ENCODE measurements around the gene MTHFR. TPM values are rescaled to one million over a fixed set of nuclear protein-coding genes. Genes with fewer than 3 reads are reported as not detected.

Gene MTHFR
- total RNA-seq, 2 donors from 2014 or later, result 26.4 to 30.1 TPM

DNA sequence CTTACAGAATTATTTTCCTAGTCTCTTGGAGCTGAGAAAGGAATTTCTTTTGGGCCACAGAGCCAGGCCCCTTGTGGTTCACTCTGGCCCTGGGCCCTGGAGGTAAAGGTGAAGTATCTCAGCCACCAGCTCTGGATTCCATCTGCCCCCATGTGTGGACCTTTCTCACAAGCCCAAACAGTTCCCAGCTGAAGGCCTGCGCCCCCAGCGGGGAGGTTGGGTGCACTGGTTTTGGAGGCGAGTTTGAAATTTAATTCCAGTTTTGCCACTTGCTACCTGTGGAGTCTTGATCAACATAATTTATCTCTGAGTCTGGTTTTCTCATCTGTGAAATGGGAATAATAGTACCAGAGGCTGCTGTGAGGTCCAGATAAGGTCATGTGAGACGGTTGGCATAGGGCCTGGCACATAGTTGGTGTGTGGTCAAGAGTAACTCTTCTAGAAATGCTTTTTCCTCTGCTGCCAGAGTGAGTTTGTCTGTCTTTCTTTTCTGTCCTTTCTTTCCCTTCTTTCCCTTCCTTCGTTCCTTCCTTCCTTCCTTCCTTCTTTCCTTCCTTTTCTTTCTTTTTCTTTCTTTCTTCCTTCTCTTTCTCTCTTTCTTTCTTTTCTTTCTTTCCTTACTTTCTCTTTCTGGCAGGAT lies 63.7 kb downstream of the MTHFR start:
- DNase-seq, result peak in 1 of 4 donors; percentile 37
- H3K4me1 ChIP-seq, result peaks cover 31% of the 10 kb centered on the region

GRCh38 chr1:11741482-11741881 lies 64.3 kb downstream of the MTHFR start:
- Histone ChIP-seq H3K36me3 (replicated peaks in 1 of 2; ENCODE audit: insufficient read depth in 1 of 2, low read depth in 2 of 2) (no peaks in the 10 kb centered on the region), H3K4me3 (no peak overlapping the region), H3K27me3 (no peaks in the 10 kb centered on the region), H3K27ac (no peak overlapping the region), H3K4me1 (peaks cover 30% of the 10 kb centered on the region), H3K9me3 (no peaks in the 10 kb centered on the region)
- TF ChIP-seq, protein P1, sequence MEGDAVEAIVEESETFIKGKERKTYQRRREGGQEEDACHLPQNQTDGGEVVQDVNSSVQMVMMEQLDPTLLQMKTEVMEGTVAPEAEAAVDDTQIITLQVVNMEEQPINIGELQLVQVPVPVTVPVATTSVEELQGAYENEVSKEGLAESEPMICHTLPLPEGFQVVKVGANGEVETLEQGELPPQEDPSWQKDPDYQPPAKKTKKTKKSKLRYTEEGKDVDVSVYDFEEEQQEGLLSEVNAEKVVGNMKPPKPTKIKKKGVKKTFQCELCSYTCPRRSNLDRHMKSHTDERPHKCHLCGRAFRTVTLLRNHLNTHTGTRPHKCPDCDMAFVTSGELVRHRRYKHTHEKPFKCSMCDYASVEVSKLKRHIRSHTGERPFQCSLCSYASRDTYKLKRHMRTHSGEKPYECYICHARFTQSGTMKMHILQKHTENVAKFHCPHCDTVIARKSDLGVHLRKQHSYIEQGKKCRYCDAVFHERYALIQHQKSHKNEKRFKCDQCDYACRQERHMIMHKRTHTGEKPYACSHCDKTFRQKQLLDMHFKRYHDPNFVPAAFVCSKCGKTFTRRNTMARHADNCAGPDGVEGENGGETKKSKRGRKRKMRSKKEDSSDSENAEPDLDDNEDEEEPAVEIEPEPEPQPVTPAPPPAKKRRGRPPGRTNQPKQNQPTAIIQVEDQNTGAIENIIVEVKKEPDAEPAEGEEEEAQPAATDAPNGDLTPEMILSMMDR (IDR thresholded peaks at IDR 0.05), result no peak
- TF ChIP-seq POLR2A (IDR thresholded peaks at IDR 0.05), result no peak
- intact Hi-C loops (cut with DNase I), result no loop called here
- 92 to 97% methylated on average over 3 to 4 of the region's 4 CpGs for WGBS, 2 donors
- no peak for DNase-seq
- ATAC-seq, result no peak

More for the DNA sequence above, 63.7 kb downstream of the MTHFR start:
- Histone ChIP-seq H3K27me3 (no peaks in the 10 kb centered on the region), H3K27ac (no peak overlapping the region), H3K36me3 (replicated peaks in 1 of 2; ENCODE audit: insufficient read depth in 1 of 2, low read depth in 2 of 2) (no peaks in the 10 kb centered on the region), H3K9me3 (no peaks in the 10 kb centered on the region), H3K4me3 (no peak overlapping the region)
- intact Hi-C loops (cut with DNase I), result no loop called here
- ATAC-seq, result no peak
- TF ChIP-seq, protein P1 (IDR thresholded peaks at IDR 0.05), result no peak
- no peak for TF ChIP-seq POLR2A (IDR thresholded peaks at IDR 0.05)
- WGBS, 2 donors, result 74 to 76% methylated on average over 3 to 5 of the region's 5 CpGs

DNA sequence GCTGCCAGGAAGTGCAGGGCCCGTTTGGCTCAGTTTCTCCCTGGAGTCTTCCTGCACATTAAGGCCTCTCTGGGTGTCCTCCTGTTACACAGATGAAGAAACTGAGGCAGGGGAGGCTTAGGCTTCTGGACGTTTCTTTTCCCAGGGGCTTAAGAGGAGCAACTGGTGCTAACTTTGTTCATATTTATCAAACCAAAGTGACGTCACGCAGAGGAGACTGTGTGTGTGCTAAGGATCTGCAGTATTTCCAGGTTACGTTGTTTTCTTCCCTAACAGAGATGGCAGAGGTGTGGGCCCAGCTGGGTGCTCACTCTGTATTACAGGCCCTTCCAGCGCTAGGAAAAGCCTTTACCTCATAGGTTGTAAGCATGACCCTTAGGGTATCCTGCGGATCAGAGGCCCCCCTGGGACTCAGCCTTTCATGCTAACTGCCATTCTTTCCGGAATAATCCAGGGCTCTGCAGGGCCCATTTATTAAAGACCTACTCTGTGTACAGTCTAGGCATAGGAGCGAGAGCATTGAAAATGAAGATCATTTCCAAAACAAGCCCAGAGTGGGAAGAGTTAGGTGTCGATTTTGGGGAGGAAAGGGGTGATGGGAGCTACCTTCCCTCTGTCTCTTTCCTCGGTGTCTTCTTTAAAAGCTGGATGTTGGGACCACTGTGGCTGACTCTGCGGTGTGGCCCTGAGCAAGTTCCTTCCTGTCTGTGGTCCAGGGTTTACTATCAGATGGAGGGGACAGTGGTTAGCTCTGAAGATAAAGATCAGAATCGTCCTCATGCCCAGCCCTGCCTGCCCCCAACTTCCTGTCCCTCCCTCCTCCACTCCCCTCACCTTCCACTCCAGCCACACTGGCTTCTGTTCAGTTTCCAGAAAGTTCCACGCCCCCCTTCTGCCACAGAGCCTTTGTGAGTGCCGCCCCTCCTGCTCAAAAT lies 65.2 kb downstream of the MTHFR start:
- no peak for DNase-seq
- H3K36me3 ChIP-seq (replicated peaks in 1 of 2; ENCODE audit: insufficient read depth in 1 of 2, low read depth in 2 of 2), result no peaks in the 10 kb centered on the region
- intact Hi-C loops (cut with DNase I), result no loop called here
- 58 to 84% methylated on average over 15 of the region's 15 CpGs for WGBS, 2 donors
- H3K4me1 ChIP-seq, result peaks cover 20% of the 10 kb centered on the region
- no peaks in the 10 kb centered on the region for H3K27me3 ChIP-seq
- TF ChIP-seq POLR2A (IDR thresholded peaks at IDR 0.05), result no peak
- TF ChIP-seq, protein P1 (IDR thresholded peaks at IDR 0.05), result no peak
- no peak for ATAC-seq
- H3K27ac ChIP-seq, result no peak overlapping the region
- no peak overlapping the region for H3K4me3 ChIP-seq
- no peaks in the 10 kb centered on the region for H3K9me3 ChIP-seq

DNA sequence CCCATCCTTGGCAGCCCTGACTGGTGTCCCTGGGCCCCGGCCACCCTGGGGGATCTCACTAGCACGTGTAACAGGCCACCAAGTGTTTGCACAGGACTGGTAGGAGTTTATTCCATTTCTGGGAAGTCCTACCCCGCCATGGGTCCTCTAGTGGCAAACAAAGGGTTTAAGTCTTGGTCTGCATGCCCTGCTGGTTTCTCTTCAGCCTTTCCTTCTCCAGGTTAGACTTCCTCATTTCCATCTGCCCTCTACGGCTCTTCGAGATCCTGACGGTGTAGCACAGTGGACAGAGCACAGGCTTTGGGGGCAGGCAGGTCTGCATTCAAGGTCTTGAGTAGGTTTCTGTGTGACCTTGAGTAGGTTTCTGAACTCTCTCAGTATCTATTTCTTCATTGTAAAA lies 67.0 kb downstream of the MTHFR start:
- H3K4me3 ChIP-seq, result no peak overlapping the region

More for the DNA sequence above, 67.0 kb downstream of the MTHFR start:
- DNase-seq (no peak), ATAC-seq (no peak)
- no peak for TF ChIP-seq POLR2A (IDR thresholded peaks at IDR 0.05)
- TF ChIP-seq, protein P1 (IDR thresholded peaks at IDR 0.05), result no peak
- no peaks in the 10 kb centered on the region for H3K9me3 ChIP-seq
- no peaks in the 10 kb centered on the region for H3K27me3 ChIP-seq
- H3K27ac ChIP-seq, result no peak overlapping the region
- H3K4me1 ChIP-seq, result peaks cover 15% of the 10 kb centered on the region
- intact Hi-C loops (cut with DNase I), result no loop called here
- 84% methylated on average over 6 of the region's 6 CpGs for WGBS, 2 donors
- no peaks in the 10 kb centered on the region for H3K36me3 ChIP-seq (replicated peaks in 1 of 2; ENCODE audit: insufficient read depth in 1 of 2, low read depth in 2 of 2)
